ENCODE results near the gene ANTXR1.

Gene ANTXR1

DNA sequence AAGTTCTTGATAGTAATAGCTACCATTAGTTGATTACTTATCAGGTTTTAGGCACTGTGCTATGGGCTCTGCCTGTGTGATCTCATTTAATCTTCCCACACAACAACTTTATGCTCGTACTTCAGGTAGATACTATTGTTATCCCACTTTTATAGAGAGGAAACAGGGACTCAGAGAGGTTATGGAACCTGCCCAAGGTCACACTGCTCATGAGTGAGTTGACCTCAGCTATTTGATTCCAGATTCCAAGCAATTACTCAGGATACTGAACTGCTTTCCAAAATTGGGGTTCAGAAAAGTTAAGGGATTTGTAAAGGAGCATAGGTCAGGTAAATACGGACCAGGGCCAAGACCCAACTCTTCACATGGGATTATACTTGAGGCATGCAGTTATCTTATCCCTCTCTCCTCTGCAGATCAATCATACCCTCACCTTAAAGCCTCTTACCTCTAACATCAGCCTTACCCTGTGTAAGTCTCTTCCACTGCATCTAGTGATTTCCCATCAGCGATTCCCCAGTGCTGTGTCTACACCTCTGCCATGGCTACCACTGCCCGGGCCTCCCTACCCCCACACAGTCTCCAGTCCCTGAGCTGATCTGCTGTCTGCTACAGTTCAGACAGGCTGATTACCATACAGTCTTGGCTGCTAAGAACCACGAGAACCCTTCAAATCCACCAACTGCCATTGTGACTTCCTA lies 74.4 kb downstream of the ANTXR1 start:
- TF ChIP-seq, protein P1, sequence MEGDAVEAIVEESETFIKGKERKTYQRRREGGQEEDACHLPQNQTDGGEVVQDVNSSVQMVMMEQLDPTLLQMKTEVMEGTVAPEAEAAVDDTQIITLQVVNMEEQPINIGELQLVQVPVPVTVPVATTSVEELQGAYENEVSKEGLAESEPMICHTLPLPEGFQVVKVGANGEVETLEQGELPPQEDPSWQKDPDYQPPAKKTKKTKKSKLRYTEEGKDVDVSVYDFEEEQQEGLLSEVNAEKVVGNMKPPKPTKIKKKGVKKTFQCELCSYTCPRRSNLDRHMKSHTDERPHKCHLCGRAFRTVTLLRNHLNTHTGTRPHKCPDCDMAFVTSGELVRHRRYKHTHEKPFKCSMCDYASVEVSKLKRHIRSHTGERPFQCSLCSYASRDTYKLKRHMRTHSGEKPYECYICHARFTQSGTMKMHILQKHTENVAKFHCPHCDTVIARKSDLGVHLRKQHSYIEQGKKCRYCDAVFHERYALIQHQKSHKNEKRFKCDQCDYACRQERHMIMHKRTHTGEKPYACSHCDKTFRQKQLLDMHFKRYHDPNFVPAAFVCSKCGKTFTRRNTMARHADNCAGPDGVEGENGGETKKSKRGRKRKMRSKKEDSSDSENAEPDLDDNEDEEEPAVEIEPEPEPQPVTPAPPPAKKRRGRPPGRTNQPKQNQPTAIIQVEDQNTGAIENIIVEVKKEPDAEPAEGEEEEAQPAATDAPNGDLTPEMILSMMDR (IDR thresholded peaks at IDR 0.05; ENCODE audit: extremely low read depth, insufficient read depth, missing control alignments) = no peak
- DNase-seq (ENCODE audit: low spot score) = no peak
- in situ Hi-C loops (cut with MboI; ENCODE audit: low pct_unique_long_range_greater_than_20kb, low sequenced_read_pairs, unreplicated experiment) = no loop called here

DNA sequence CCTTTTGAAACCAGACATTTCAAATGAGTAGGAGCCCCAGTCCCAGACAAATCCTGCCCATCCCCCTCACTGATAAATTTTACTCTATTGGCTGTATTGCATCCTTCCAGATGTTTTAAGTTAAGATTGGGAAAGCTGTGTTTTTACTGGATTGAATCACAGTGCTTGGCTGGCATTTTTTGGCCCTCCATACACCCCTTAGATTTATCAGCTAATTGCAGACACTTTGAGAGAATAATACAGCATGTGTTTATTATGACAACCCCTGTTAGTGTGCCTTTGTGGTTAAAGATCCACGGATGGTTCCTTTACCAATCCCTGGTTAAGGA lies 74.9 kb downstream of the ANTXR1 start:
- TF ChIP-seq, protein P1 (IDR thresholded peaks at IDR 0.05; ENCODE audit: extremely low read depth, insufficient read depth, missing control alignments) = no peak
- in situ Hi-C loops (cut with MboI; ENCODE audit: low pct_unique_long_range_greater_than_20kb, low sequenced_read_pairs, unreplicated experiment) = no loop called here
- DNase-seq (ENCODE audit: low spot score) = no peak

DNA sequence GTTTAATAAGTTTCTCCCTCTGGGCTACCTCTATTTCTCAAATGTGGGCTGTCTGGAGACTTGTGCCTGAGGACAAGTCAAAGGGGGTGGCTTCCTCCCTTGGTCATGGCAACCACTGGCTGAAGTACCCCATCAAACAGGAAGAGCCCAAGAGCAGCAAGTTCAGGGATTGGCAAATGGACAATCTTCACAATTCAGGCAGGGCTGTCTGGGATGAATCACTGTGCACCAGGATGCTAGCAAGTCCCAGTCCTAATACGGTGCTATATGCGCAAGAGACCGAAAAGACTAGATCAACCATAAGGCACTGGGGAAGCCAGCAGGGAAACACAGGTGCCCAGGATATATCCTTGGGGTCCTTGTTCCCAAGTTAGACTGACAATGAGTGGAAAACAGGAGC lies 75.5 kb downstream of the ANTXR1 start:
- in situ Hi-C loops (cut with MboI; ENCODE audit: low pct_unique_long_range_greater_than_20kb, low sequenced_read_pairs, unreplicated experiment) = no loop called here
- no peak for DNase-seq (ENCODE audit: low spot score)
- TF ChIP-seq, protein P1 (IDR thresholded peaks at IDR 0.05; ENCODE audit: extremely low read depth, insufficient read depth, missing control alignments) = no peak

DNA sequence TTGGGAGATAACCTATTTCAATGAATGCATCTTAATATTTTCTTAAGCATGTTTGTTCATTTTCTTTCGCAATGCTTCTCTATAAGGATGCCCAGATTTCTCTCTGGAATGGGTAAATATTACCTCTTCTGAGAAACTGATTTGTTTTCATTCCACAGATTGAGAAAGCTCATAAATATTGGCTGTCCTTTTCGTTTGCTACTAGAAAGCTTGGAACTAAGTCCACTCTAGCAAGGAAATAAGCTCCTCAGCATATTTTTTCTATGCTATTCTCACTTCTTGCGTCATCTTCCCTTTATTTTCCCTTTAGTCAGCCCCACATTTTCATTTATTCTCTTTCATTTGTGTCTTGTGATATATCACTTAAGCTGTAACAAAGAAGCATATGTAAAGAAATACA lies 76.3 kb downstream of the ANTXR1 start:
- no peak for DNase-seq (ENCODE audit: low spot score)
- in situ Hi-C loops (cut with MboI; ENCODE audit: low pct_unique_long_range_greater_than_20kb, low sequenced_read_pairs, unreplicated experiment) = no loop called here
- TF ChIP-seq, protein P1 (IDR thresholded peaks at IDR 0.05; ENCODE audit: extremely low read depth, insufficient read depth, missing control alignments) = no peak

GRCh38 chr2:69089998-69090397 lies 77.0 kb downstream of the ANTXR1 start:
- TF ChIP-seq, protein P1 (IDR thresholded peaks at IDR 0.05; ENCODE audit: extremely low read depth, insufficient read depth, missing control alignments) = no peak
- DNase-seq (ENCODE audit: low spot score) = no peak
- in situ Hi-C loops (cut with MboI; ENCODE audit: low pct_unique_long_range_greater_than_20kb, low sequenced_read_pairs, unreplicated experiment) = no loop called here

GRCh38 chr2:69090820-69091219 lies 77.8 kb downstream of the ANTXR1 start:
- no peak for DNase-seq (ENCODE audit: low spot score)
- TF ChIP-seq, protein P1 (IDR thresholded peaks at IDR 0.05; ENCODE audit: extremely low read depth, insufficient read depth, missing control alignments) = no peak
- in situ Hi-C loops (cut with MboI; ENCODE audit: low pct_unique_long_range_greater_than_20kb, low sequenced_read_pairs, unreplicated experiment) = no loop called here

Data from GM13977 (cell line).